HUES6 (cell line): ENCODE results near the gene CRYAB.
"Not testable (repeated sequence)": the region's sequence is repeated elsewhere in the genome, so short reads cannot be mapped to it uniquely, and the experiment has no call there.

Experiments
- H3K27ac ChIP-seq: 2 replicates; pipeline ENCODE4 v1.7.0; 2013; ENCODE audit warnings: low read depth, mild to moderate bottlenecking, low read length, inconsistent platforms
- H3K27me3 ChIP-seq: 2 replicates; pipeline ENCODE4 v1.6.1; 2013; ENCODE audit warnings: low read length; ENCODE audit not compliant: control insufficient read depth, insufficient read depth
- H3K36me3 ChIP-seq: 2 replicates; pipeline ENCODE4 v1.6.1; 2013; ENCODE audit warnings: low read length; ENCODE audit not compliant: control insufficient read depth, insufficient read depth
- H3K4me1 ChIP-seq: 2 replicates; pipeline ENCODE4 v1.6.1; 2013; ENCODE audit warnings: low read length; ENCODE audit not compliant: control insufficient read depth, insufficient read depth
- H3K4me3 ChIP-seq: 2 replicates; pipeline ENCODE4 v1.5.1; 2013; ENCODE audit warnings: low read depth, low read length
- H3K9ac ChIP-seq: one replicate; pipeline ENCODE4 v1.6.1; 2013; ENCODE audit warnings: mild to moderate bottlenecking, low read length
- H3K9me3 ChIP-seq: 2 replicates; pipeline ENCODE4 v1.6.1; 2013; ENCODE audit warnings: low read depth, low read length; ENCODE audit not compliant: control insufficient read depth, insufficient read depth

The CRYAB gene

GRCh38 chr11:111906680-111907079 is 4.9 kb downstream of the CRYAB start:
- Histone ChIP-seq H3K4me1 (peaks cover 14% of the 10 kb centered on the region), H3K27me3 (no peaks in the 10 kb centered on the region), H3K4me3 (no peak overlapping the region), H3K27ac (no peak overlapping the region), H3K9ac (no peak overlapping the region), H3K36me3 (no peaks in the 10 kb centered on the region), H3K9me3 (no peaks in the 10 kb centered on the region)

- H3K4me3 ChIP-seq = no peak overlapping the region
- no peaks in the 10 kb centered on the region for H3K27me3 ChIP-seq
- no peaks in the 10 kb centered on the region for H3K9me3 ChIP-seq
- no peak overlapping the region for H3K27ac ChIP-seq
- no peak overlapping the region for H3K9ac ChIP-seq
- peaks cover 7% of the 10 kb centered on the region for H3K4me1 ChIP-seq
- no peaks in the 10 kb centered on the region for H3K36me3 ChIP-seq
Observed at GRCh38 chr11:111905411-111905810, 6.2 kb downstream of the CRYAB start.

- Histone ChIP-seq H3K9me3 (no peaks in the 10 kb centered on the region), H3K27me3 (no peaks in the 10 kb centered on the region), H3K27ac (no peak overlapping the region), H3K9ac (no peak overlapping the region), H3K36me3 (no peaks in the 10 kb centered on the region), H3K4me3 (no peak overlapping the region), H3K4me1 (no peaks in the 10 kb centered on the region)
Observed at GRCh38 chr11:111886844-111887243, 24.7 kb downstream of the CRYAB start.

GRCh38 chr11:111886032-111886431 is 25.5 kb downstream of the CRYAB start:
- Histone ChIP-seq H3K27ac (no peak overlapping the region), H3K9me3 (no peaks in the 10 kb centered on the region), H3K36me3 (no peaks in the 10 kb centered on the region), H3K27me3 (no peaks in the 10 kb centered on the region), H3K4me1 (no peaks in the 10 kb centered on the region), H3K9ac (no peak overlapping the region), H3K4me3 (no peak overlapping the region)

- not testable (repeated sequence) for H3K9me3 ChIP-seq, H3K27me3 ChIP-seq, H3K36me3 ChIP-seq, H3K27ac ChIP-seq, H3K4me3 ChIP-seq, H3K9ac ChIP-seq, H3K4me1 ChIP-seq
Observed at GRCh38 chr11:111885053-111885452, 26.5 kb downstream of the CRYAB start.

DNA sequence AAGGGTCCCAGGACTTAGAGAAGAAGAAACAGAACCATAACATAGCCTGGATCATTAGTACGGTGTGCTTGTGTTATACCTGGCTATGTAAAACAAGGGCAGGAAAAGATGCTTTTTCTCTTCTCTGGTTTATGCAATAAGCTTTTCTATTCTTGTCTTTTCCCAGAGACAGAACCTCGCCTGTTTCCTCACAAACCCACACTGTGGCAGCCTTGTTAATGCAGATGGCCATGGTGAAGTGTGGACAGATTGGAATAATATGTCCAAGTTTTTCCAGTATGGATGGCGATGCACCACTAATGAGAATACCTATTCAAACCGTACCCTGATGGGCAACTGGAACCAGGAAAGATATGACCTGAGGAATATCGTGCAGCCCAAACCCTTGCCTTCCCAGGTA is 29.4 kb downstream of the CRYAB start:
- Histone ChIP-seq H3K36me3 (no peaks in the 10 kb centered on the region), H3K27me3 (no peaks in the 10 kb centered on the region), H3K9ac (no peak overlapping the region), H3K27ac (no peak overlapping the region), H3K4me1 (peaks cover 7% of the 10 kb centered on the region; the same call in 1 of the 2 replicates), H3K9me3 (no peaks in the 10 kb centered on the region), H3K4me3 (no peak overlapping the region)

DNA sequence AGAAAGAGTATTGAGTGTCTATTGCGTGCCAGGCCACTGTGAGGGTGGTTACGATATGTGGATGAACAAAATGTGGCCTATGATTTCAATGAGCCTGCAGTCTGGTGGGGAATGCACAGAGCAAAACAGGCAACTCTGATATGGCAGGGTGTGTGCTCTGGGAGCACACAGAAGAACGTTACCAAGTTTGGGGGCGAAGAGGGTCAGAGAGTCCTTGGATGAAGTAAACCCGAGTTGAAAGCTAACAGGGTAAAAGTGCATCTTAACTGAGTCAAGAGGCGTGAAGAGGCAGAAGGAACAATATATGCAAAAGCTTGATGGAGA is 32.0 kb downstream of the CRYAB start:
- Histone ChIP-seq H3K36me3 (no peaks in the 10 kb centered on the region), H3K9ac (peak overlapping the region; percentile 84), H3K27me3 (no peaks in the 10 kb centered on the region), H3K4me1 (peaks cover 7% of the 10 kb centered on the region; the same call in 1 of the 2 replicates), H3K27ac (peak overlapping the region; percentile 57; the same call in 1 of the 2 replicates), H3K4me3 (peak overlapping the region; percentile 72), H3K9me3 (no peaks in the 10 kb centered on the region)

- Histone ChIP-seq H3K4me3 (peak within 1 kb of the TSS; percentile 72), H3K27me3 (no peaks in the 10 kb centered on the region)
Observed at GRCh38 chr11:111878849-111879636, 32.5 kb downstream of the CRYAB start, which contains the start of the genes CFAP68 and FDXACB1. TSS of gene CFAP68 (plus strand) at chr11:111879541. CDS start at chr11:111879561, 20 bp downstream. TSS of gene FDXACB1 (minus strand) at chr11:111879165. CDS start at chr11:111879132, 33 bp downstream.

DNA sequence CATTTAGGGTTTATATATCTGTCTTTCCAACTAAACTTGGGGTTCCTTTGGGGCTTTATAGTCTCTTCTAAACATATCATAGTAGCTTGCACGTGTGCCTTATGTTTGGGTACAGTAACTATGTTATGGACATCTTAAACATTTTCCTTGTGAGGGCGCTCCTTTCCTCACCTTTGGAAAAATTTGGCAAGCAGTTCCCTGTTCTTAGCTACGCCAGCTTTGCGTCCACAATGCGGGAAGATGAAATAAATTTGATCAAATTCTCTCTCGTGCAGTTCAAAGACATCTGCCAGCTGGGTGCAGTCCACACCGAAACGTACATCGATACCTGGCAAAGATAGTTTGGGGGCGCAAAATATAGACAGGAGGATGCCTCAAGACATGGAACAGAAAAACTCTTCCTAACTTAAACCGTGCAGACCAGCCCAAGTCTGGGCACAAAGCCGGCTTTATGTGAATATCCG is 33.2 kb downstream of the CRYAB start:
- Histone ChIP-seq H3K4me1 (peaks cover 7% of the 10 kb centered on the region; the same call in 1 of the 2 replicates), H3K36me3 (no peaks in the 10 kb centered on the region), H3K4me3 (peak overlapping the region; percentile 72), H3K9me3 (no peaks in the 10 kb centered on the region), H3K27me3 (no peaks in the 10 kb centered on the region), H3K27ac (peak overlapping the region; percentile 56; the same call in 1 of the 2 replicates), H3K9ac (peak overlapping the region; percentile 84)

More at GRCh38 chr11:111878849-111879636, 32.5 kb downstream of the CRYAB start, which contains the start of the genes CFAP68 and FDXACB1:
- peaks cover 7% of the 10 kb centered on the region; the same call in 1 of the 2 replicates for H3K4me1 ChIP-seq
- no peaks in the 10 kb centered on the region for H3K36me3 ChIP-seq
- H3K9ac ChIP-seq = peak within 1 kb of the TSS; percentile 84
- no peaks in the 10 kb centered on the region for H3K9me3 ChIP-seq
- peak within 1 kb of the TSS; percentile 57 for H3K27ac ChIP-seq

DNA sequence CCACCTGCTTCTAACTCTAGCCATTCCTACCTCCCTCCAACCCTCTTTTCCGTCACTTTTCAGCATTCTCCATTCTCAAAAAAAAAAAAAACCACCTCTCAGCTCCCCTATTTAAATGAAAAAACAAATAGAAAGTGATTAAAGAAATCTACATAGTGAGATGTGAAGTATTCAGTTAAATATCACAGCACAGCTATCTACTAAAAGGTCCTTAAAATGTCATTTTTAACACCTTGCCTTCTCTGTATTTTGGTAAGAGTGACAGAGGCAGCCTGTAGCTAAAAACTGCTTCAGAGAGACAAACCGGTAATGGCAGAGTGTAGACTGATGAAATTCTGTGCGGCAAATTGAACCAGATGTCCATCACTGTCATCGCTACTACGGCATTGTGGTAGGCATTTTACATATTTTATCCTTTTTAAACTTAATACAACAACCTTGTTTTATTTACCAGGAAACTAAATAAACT is 39.8 kb downstream of the CRYAB start:
- Histone ChIP-seq H3K4me1 (peaks cover 8% of the 10 kb centered on the region; the same call in 1 of the 2 replicates), H3K36me3 (peaks cover 13% of the 10 kb centered on the region), H3K9me3 (no peaks in the 10 kb centered on the region), H3K27me3 (no peaks in the 10 kb centered on the region), H3K27ac (no peak overlapping the region), H3K9ac (peak overlapping the region; percentile 79), H3K4me3 (peak overlapping the region; percentile 87)
